Esophagus mucosa (tissue), 1 donor: ENCODE results near the gene LFNG. TPM values are rescaled to one million over a fixed set of nuclear protein-coding genes. Genes with fewer than 3 reads are reported as not detected.

Experiments used
- ATAC-seq: fragments of 200-7000 bp; cut with Tn5 transposase; one replicate; pipeline ENCODE4 v1.9.1; 2020
- total RNA-seq: library from RNA; stranded (reverse); gene quantifications from one replicate; pipeline ENCODE4 v1.2.4, GENCODE V29; 2023
- donor health status: DM: yes; HTN: yes; CAD: no.

The LFNG gene
- total RNA-seq, 1 donor from 2014 or later: 5.7 TPM

DNA sequence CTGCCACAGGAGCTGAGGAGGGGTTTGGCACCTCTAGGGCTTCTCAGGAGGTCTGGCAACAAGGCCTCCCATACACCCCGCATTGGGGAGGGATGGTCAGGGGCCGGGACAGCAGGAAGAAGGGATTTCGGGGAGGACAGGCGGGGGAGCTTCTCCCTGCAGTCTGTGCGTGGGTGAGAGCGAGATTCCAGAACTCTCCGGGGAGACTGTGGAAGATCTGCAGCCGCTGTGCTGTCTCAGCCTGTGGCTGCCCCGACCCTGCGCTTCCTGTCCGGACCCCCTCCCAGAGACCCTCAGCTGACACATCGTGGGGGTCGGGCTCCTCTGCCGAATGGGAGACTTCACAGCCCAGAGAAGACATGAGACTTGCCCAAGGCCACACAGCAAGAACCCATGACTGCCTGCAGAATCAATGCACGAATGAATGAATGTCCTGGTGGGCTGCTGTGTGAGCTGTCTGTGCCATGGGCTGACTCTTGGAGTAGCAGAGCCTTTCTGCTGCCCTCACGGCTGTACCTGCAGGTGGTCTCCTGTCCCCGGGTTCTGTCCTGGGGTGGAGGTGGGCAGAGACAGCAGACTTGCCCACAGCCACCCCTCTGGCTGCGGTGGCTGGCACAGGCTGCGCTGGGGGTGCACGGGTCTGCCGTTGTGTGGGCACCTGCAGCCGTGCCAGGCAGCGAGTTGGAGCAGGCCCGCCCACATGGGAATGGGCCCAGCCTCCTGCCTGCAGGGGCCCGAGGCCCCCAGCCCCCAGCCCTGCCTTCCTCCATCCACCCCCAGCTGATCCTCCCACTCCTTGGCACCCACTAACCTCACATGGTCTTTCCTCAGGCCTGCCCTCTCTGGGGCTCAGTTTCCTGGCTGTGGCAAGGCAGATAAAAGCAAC, 16.3 kb upstream of the LFNG start:
- no peak for ATAC-seq

DNA sequence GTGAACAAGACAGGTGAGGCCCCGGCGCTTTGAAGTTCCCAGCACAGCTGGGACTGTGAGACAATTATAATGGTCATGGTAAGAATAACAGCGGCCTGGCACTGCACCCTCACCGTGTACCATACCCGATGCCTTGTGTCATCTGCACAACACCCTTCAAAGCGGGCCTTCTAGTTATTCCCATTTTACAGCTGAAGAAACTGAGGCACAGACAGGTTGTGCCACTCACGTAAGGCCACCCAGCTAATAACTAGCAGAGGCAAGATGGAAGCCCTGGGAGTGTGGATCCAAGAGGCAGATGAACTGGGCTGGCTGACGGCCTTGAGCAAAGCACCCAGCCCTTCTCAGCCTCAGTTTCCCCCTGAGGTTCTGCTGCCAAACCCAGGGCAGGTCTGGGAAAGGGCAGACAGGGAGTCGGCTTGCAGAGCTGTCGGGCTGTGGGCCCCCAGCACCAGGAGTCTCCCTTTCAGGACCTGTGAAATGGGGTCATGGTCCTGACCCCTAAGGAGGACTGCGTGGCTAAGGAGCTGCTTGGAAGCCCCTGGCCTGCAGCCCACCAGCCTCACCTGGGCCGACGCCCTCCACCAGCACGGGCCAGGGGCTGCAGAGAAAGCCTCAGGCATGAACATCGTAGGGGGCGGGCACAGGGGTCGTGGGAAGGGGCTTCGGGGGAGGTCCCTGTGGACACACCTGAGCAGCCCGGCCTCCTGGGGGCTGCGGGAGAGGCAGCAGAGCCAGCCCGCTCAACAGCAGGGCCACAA, 15.3 kb upstream of the LFNG start:
- no peak for ATAC-seq

DNA sequence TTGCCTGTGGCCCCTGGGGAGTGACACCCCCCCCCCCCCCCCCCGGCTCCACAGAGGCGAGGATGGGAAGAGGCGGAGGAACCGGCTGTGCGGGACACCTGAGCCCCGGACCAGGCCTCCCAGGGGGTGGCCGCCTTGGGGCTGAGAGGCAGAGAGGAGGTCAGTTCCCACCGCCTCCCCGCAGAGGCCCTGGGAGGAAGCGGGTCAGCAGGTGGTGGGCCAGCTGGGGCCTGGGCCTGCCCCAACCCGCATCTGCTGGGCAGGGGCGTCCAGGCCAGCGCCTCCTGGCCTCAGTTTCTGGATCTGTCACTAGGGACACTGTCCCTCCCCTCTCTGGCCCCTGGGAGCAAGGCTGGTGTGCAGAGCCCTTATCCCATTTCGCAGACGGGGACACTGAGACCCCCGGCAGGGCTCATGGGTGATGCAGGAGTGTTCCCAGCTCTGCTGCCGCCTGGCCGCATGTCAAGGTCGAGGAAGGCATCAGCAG, 14.6 kb upstream of the LFNG start:
- no peak for ATAC-seq

DNA sequence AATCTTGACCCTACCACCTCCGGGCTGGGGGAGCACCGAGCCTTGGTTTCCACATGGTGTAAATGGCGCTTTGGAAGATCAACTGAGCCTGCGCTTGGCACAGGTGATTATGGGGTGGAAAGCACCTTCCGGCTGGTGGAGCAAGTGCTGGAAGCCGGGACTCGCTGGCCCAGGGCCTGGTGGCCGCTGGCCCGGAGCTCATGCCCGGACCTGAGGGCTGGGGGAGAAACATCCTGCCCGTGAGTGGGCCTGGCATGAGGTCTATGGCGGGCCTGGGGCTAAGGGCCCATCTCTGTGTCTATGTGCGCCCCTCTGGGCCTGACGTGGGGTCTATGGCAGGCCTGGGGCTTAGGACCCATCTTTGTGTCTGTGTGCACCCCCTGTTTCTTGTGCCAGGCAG, 14.2 kb upstream of the LFNG start:
- no peak for ATAC-seq

DNA sequence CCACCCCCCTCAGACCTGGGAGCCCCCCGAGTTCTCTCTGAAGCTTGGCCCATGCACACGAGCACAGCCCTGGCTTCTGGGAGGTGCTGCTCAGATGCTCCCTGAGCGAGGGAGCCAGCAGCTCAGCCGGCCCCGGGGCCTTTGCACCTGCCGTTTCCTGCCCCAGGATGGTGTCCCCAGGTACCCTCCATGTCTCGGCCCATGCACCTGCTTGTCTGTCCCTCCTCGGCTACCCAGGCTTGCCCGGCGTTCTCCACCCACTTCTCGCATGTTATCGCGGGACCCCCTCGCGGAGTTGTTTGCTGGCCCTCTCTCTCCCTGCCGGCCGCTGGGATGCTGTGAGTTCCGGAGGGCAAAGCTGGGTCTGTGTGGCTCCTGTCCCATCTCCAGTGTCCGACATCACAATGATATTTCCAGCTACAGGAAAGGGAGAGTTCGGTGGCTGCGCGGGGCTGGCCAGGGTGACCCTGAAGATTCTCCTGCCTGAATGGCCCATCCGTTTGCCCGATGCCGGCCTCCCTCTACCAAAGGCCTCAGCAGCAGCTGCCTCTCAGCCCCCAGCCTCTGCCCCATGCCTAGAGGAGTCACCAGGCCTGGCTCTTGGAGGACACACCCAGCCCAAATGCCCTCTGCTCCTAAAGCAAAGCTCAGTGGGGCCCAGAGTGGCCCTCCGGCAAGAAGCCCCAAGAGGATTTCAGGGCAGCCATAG, 12.2 kb upstream of the LFNG start:
- ATAC-seq: no peak

DNA sequence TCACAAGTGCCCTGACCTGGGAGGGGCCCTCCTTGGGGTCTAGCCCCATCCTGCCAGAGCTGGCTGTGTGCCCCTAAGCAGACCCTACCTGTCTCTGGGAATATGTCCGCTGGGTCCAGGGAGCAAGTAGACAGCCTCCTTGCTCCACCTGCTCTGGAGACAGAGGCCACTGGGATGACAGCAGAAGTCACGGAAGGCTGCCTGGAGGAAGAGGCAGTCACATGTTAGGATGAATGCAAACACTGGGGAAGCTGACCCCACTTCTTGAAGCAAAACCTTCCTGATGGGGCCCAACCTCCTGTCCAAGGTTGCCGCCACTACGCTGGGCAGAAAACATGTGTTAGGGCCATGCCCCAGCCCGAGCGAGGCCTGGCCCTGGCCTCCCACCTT, 11.7 kb upstream of the LFNG start:
- no peak for ATAC-seq

DNA sequence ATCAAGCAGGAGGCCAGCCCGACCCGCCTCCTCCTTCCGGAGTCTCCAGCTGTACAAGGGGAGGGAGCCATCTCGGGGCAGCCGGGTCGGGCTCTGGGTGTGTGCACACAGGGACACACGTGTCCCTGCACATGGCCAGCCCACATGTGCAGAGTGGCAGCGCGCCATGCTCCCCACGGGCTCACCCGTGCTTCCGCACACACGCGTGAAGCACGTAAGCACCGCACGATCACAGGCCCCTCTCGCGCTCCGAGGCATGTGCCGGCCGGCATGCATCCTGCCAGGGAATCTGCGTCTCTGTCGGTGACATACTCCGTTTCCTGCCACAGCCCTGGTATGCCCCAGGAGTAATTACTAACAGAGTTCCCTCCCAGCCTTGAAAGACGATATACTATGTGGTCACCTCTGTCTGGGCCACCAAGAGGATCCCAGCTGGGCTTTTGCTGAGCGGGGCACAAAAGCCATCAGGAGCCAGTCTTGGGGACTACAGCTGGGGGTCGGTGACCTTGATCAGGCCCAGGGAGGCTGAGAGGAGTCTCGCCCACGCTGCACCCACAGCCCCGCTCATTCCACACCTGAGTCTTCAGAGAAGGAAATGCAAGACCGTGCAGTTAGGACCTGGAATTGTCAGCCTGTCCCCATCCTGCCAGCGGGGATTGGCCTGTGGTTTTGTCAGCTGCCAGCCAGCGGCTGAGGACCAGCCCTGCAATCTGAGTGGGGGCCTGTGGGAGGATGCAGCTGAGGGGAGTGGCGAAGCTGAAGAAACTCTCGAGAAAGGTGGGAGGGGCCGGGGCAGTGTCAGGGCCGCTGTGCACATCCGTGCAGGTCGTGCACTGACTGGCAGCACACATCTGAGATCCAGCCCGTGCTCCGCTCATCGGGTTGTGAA, 11.0 kb upstream of the LFNG start:
- ATAC-seq: peak; percentile 48

DNA sequence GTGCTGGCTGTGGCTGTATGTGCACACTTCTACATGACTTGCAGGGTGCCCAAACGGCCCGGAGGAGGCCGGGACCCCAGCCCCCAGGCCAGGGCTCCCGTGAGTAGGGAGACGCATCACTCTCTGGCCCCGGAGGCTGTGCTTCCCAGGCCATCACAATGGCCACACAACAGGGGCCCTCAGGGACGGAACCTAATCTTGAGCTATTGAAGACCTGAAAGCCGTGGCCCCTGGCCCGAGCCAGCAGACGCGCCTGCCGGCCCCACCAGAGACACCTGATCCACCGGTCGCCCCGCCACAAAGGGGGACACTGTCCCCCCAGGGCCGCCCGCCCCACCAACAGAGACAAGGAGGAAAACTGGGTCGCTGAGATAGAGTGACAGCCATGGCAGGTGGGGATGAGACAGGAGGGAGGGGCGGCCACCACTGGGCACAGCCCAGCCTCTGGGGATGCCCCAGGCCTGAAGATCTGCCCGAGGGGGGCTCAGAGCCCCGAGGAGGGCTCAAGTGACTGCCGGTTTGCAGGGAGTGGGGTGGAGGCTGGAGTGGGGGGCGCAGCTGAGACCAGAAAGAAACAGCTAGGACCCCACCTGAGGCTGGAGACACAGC, 10.2 kb upstream of the LFNG start:
- no peak for ATAC-seq

DNA sequence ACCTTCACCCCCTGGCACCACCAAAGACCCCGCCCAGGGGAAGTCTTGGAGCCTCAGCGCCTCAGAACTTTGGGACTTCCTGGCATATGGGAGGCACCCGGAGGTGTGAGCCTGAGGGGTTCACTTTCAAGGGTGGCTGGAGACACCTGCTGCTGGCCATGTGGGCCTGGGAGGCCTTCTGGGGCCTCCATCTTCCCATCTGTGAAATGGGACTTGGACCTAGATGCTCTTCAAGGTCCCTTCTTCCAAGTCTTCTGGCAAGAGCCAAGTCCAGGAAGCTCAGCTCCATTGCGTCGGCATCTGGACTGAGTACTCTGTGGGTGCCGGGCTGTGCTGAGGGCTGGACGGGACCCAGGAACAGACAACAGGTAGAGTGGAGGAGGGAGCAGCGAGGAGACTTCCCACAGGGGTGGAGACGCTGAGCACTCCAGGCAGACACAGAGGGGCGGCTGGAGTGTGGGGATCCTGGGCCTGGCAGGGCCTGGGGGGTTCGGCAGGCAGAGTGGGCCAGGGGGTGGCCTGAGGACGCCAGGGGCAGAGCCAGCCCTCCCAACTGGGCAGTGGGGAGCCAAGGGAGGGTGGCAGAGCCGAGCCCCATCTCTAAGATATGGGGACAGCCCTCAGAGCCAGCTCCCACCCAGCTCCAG, 9.3 kb upstream of the LFNG start:
- no peak for ATAC-seq

DNA sequence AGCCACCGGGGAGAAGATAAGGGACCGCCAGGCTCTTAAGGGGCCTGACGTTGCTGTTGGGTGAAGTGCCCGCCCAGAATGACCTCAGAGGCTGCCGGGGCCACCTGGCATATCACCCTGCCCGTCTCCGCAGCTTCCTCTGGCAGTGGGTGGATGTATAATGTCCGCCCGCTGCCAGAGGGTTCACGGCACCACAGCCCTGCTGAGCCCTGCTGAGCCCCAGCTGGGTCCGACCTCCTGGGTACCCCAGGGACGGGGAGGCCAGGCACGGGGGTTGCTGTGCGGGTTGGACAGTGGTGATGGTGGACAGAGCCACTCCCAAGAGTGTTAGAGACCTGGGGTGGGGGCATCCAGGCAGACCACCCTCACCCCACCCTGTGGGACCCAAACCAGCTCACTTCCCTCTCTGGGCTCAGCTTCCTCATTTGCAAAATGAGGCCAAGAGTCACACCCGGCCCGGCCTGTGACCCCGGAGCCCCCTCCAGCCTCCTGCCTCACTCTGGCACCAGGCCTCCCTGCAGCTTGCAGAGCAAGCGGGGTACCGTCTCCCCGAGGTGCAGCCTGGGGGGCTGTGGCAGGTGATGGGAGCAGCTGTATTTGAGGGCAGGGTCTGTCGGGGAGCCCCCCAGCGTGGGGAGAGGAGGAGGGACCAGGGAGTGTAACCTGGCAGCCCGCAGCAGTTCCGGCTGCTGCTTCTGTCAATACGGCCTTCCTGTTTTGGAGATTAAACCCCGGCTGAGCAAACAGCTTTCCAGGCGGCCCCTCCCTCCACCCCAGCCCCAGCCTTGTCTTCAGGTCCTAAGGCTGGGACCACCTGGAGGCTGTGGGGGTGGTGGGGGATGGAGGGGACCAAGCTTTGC, 8.4 kb upstream of the LFNG start:
- ATAC-seq: peak; percentile 40

DNA sequence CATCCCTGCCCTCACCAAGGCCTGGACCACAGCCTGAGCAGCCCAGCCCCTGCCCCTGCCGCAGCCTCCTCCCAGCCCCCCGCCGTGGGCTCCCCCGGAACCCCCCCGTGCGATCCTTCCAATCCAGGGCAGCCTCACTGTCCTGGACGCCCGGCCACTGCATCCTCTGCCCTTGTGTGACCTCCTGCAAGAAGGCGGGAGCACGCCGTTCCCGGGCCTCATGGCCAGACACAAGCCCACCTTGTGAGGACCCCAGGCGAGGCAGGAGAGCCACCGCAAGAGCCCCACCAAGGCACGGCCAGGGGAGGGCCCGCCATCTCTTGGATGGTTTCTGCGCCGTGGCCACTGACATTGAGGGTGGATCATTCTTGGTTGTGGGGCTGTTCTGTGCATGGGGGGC, 7.8 kb upstream of the LFNG start:
- no peak for ATAC-seq

DNA sequence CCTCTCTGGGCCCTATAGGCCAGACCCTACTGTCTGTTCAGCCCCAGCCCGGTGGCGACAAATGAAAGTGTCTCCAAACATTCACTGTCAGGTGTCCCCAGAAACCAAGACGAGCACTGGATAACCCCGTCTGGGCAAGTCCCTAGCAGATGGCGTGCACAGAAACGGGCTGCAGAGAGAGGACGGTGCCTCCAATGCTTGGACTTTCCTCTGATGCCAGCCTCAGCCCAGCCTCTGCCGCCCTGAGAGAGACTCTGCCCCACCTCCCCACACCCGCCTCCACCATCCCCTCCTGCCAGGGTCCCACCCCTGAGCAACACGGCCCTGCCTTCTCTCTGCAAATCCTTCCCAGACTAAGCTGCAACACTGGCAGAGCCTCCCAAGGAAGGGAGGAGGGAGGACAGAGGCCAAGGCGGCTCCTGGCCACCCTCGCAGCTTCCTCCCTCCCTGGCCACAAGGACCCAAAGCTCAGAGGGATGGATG, 7.4 kb upstream of the LFNG start:
- no peak for ATAC-seq

DNA sequence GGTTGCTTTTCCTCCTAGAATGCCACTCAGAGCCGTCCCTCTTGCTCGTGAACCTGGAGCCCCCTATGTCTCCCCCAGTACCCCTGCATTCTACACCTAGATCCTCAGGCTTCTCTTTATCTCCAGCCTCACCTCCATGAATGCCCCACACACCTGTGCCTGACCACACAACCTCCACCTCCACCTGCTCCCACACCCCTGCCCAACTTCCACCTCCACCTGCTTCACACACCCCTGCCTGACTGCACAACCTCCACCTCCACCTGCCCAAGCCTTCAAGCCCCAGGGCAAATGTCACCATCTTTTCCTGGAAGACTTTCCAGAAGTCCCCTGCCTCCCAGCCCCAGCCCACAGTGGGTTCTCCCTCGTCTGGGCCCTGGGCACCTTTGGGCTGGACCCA, 6.9 kb upstream of the LFNG start:
- no peak for ATAC-seq

DNA sequence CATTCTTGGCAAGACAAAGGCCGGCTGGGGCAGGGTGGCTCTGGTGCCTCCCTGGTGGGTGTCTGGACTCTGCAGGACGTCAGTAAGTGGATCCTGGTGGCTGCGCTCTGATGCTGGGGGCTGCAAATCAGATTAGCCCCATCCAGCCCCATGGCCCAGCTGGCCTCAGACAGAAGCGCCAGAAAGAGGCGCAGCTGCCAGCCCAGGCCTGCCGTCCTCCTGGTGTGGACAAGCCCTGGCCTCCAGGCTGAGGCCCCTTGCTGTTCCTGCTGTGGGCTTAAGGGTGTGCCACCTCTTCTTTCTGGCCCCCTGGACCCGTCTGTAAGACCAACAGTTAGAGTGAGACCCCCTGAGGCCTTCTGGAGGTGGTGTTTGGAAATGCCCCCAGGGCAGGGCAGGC, 5.9 kb upstream of the LFNG start:
- no peak for ATAC-seq

DNA sequence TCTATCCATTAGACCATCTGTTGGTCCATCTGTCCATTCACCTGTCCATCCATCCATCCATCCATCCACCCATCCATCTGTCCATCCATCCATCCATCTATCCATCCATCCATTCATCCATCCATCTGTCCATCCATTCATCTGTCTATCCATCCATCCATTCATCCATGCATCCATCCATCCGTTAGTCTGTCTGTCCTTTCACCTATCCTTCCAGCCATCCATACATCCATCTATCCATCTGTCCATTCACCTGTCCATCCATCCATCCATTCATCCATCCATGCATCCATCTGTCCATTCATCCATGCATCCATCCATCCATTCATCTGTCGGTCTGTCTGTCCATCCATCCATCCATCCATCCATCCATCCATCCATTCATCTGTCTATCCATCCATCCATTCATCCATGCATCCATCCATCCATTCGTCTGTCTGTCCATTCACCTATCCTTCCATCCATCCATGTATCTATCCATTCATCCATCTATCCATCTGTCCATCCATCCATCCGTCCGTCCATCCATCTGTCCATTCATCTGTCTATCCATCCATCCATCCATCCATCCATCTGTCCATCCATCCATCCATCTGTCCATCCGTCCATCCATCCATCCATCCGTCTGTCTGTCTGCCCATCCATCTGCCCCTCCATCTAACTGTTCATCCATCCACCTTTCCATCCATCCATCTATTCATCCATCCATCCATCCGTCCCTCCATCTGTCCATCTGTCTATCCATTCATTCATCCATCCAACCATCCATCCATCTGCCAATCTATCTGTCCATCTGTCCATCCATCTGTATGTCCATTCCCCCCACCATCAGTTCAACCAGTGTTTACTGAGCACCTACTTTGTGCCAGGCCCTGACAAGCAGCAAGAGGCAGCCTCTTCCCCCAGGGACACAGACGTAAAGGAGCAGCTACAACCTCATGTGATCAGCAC, 4.8 kb upstream of the LFNG start:
- ATAC-seq: no peak

DNA sequence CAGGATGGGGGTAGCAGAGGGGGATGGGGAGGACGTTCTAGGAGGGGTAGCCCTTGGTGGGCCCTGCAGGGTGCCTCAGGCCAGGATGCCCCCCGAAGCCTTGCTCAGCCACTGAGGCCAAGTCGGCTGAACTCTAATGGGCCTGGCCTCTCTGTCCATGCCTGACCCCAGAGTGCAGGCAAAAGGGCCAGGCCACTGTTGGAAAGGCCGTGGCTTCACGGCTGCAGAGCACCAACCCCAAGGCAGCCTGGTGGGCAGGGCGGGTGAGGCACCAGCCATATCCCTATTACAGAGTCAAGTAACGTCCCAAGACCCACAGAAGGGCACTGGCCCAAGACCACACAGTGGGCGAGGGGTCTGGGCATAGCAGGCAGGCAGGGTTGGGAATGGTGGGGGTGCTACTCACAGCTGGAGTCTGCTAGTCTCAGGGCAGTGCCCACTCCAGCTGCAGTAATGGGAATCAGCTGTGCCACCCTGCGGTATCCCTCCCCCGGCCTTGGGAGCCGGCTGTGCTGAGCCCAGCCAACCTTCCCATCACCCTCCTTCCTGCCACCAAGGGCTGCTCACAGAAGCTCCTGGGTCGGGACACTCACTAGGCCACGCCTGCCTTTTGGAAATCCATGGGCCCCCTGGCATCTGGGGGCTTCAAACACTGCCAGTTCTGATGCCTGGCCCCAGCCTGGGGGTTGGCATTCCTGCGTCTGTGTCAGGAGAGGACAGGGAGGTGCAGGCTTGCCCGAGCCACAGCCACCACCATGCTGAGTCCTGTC, 4.0 kb upstream of the LFNG start:
- ATAC-seq: no peak

DNA sequence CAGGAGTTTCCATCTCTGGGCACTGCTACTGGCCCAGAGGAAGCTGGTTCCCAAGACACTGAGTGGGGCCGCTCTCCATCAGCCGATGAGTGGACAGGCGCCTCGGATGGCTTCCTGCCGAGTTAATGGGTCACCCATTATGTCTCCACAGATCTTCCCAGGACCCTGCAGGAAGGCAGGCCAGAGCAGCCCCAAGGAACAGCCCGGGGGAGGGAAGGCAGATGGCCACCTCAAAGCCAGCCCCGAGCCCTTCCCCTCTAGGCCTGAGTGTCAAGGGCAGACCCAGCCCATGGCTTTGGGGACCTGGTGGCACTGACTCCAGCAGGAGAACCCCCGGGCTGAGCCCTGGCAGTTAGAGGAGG, 3.4 kb upstream of the LFNG start:
- ATAC-seq: no peak

DNA sequence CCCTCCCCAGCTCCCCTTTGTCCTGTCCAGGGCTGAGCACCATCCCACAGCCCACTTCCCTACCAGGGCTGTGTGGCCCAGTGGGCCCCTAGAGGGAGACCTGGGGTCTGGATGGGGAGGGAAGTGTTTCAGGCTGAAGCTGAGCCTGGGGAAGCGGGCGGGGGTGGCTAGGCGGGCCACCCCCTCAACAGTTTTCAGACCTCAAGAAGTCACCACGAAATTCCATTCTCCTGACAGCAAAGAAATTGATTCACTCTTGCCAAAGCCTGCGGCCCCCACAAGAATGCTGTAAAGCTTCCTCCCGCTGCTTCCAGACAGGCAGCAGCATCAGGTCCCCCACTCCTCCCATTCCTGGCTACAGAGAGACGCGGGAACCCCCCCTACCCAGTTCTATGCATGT, 2.5 kb upstream of the LFNG start:
- ATAC-seq: no peak
